ENCODE measurements around the gene OR4K15. TPM values are rescaled to one million over a fixed set of nuclear protein-coding genes. Genes with fewer than 3 reads are reported as not detected.

The OR4K15 gene
- total and polyA plus RNA-seq, 2 of the 4 experiments (the other 2 are of a cell fraction) = not detected

DNA sequence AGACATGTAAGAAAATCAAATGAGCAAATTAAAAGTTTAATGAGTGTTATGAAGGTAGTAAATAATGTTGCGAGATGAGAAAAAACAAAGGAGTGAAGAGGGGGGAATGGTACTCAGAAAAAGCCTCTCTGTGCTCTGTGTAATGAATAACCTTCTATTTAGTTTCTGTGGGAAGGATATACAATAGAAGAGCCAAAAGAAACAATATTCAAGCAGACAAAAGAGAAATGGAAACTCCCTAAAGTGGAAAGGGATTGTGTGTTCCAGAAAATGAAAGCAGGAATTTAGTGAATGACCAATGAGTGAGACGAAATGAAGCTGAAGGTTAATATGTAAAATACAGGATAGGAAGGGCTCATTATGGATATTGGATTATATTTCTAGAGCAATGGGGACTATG is 26.2 kb upstream of the OR4K15 start:
- Histone ChIP-seq H3K4ac (ENCODE audit: low read depth, low read length) (no peak overlapping the region), H3K36me3 (ENCODE audit: control insufficient read depth, insufficient read depth, low read length) (no peaks in the 10 kb centered on the region), H2AFZ (replicated peaks; ENCODE audit: low read length, poor library complexity) (no peak overlapping the region), H3K4me1 (ENCODE audit: control insufficient read depth, insufficient read depth, low read length) (no peaks in the 10 kb centered on the region), H2BK5ac (ENCODE audit: low read depth, low read length, poor library complexity, severe bottlenecking) (no peak overlapping the region), H3K4me2 (ENCODE audit: low read depth, low read length) (no peak overlapping the region), H3K27ac (ENCODE audit: insufficient read depth, low read length) (no peak overlapping the region), H4K91ac (ENCODE audit: insufficient read depth, low read depth, low read length) (no peak overlapping the region), H3K23ac (ENCODE audit: low read depth, low read length) (no peak overlapping the region), H3K18ac (ENCODE audit: low read depth, low read length) (no peak overlapping the region), H2BK15ac (ENCODE audit: low read depth, low read length) (no peak overlapping the region), H4K8ac (ENCODE audit: low read depth in 2 of 2, low read length in 2 of 2) (no peak overlapping the region), H3K9ac (ENCODE audit: low read depth, low read length) (no peak overlapping the region), H3K14ac (replicated peaks; ENCODE audit: low read depth, low read length) (no peak overlapping the region), H3K9me3 (ENCODE audit: control insufficient read depth, insufficient read depth, low read length) (peaks cover 6% of the 10 kb centered on the region), H2BK120ac (ENCODE audit: low read depth, low read length) (no peak overlapping the region), H4K20me1 (ENCODE audit: insufficient read depth, low read length) (no peaks in the 10 kb centered on the region), H3K4me3 (ENCODE audit: insufficient read depth, low read depth, low read length) (no peak overlapping the region), H3K56ac (ENCODE audit: extremely low read depth, insufficient read depth, low read length) (no peak overlapping the region), H3K9me1 (ENCODE audit: insufficient read depth, low read length) (no peaks in the 10 kb centered on the region), H2AK5ac (ENCODE audit: low read depth, low read length) (no peak overlapping the region), H2AK9ac (replicated peaks; ENCODE audit: low read depth, low read length, poor library complexity) (no peak overlapping the region), H3K27me3 (ENCODE audit: control insufficient read depth, insufficient read depth, low read length) (no peaks in the 10 kb centered on the region), H4K5ac (ENCODE audit: low read depth, low read length) (no peak overlapping the region), H2BK20ac (ENCODE audit: low read depth, low read length) (no peak overlapping the region), H3K79me1 (ENCODE audit: low read depth in 1 of 2, low read length in 2 of 2) (no peaks in the 10 kb centered on the region)
- TF ChIP-seq, protein P1, sequence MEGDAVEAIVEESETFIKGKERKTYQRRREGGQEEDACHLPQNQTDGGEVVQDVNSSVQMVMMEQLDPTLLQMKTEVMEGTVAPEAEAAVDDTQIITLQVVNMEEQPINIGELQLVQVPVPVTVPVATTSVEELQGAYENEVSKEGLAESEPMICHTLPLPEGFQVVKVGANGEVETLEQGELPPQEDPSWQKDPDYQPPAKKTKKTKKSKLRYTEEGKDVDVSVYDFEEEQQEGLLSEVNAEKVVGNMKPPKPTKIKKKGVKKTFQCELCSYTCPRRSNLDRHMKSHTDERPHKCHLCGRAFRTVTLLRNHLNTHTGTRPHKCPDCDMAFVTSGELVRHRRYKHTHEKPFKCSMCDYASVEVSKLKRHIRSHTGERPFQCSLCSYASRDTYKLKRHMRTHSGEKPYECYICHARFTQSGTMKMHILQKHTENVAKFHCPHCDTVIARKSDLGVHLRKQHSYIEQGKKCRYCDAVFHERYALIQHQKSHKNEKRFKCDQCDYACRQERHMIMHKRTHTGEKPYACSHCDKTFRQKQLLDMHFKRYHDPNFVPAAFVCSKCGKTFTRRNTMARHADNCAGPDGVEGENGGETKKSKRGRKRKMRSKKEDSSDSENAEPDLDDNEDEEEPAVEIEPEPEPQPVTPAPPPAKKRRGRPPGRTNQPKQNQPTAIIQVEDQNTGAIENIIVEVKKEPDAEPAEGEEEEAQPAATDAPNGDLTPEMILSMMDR (conservative IDR thresholded peaks at IDR 0.05; ENCODE audit: low read depth, low read length) = no peak
- TF ChIP-seq MXI1 (IDR thresholded peaks at IDR 0.05; ENCODE audit: borderline replicate concordance, low read depth, low read length) = no peak
- no peak for TF ChIP-seq POLR2A (IDR thresholded peaks at IDR 0.05; ENCODE audit: low read depth, low read length)
- TF ChIP-seq RCOR1 (IDR thresholded peaks at IDR 0.05; ENCODE audit: insufficient replicate concordance, low read length) = no peak
- no peak for TF ChIP-seq BHLHE40 (IDR thresholded peaks at IDR 0.05; ENCODE audit: low read depth, low read length)
- TF ChIP-seq SMC3 (IDR thresholded peaks at IDR 0.05; ENCODE audit: low read depth, low read length) = no peak
- no peak for TF ChIP-seq RAD21 (IDR thresholded peaks at IDR 0.05; ENCODE audit: low read length)
- no peak for TF ChIP-seq FOS (IDR thresholded peaks at IDR 0.05; ENCODE audit: low read depth, low read length)
- no peak for TF ChIP-seq CHD1 (IDR thresholded peaks at IDR 0.05; ENCODE audit: low read depth, low read length)
- no peak for TF ChIP-seq MAZ (IDR thresholded peaks at IDR 0.05; ENCODE audit: borderline replicate concordance, low read depth, low read length)
- intact Hi-C loops (cut with micrococcal nuclease) = no loop called here
- DNase-seq (no peak), ATAC-seq (ENCODE audit: low read depth) (no peak)
- CTCF ChIA-PET = no interaction called here
- POLR2A ChIA-PET (ENCODE audit: unreplicated experiment) = no interaction called here
- 34 to 100% methylated on average over 1 to 2 of the region's 2 CpGs for WGBS, 2 experiments (ENCODE audit: extremely low coverage in 2 of 2, insufficient read length in 1 of 2)
- no TSS peak for BruUV-seq (replicated peaks)
- dilution Hi-C loops (cut with HindIII; ENCODE audit: low sequenced_read_pairs, unreplicated experiment) = no loop called here
- in situ Hi-C loops (cut with MboI; ENCODE audit: low sequenced_read_pairs) = no loop called here

All from IMR-90 (cell line).